ENCODE measurements around the gene ENTPD2.
"Not testable (repeated sequence)": the region's sequence is repeated elsewhere in the genome, so short reads cannot be mapped to it uniquely, and the experiment has no call there.

Gene ENTPD2

GRCh38 chr9:137064027-137064879 lies 10.4 kb upstream of the ENTPD2 start:
- no peak for DNase-seq (ENCODE audit: low read depth)

GRCh38 chr9:137063311-137064026 lies 9.6 kb upstream of the ENTPD2 start:
- DNase-seq (ENCODE audit: low read depth) = no peak

DNA sequence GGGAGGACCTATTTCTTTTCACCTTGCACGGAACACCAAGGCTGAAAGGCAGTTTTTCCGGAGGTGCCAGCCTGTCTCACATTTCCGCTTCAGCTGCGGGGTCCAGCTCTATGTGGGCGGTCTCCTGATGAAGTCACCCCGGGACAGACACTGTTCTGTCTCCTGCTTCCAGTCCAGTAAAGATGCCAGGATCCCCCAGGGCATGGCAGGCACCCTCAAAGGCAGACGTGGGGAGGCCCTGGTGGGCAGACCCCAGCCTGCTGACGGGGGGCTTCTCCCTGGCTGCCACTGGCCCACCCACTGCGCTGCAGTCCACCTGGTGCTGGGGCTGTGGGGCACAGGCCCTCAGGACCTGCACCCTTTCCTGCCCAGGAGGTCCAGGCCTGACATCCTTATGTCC lies 8.9 kb upstream of the ENTPD2 start:
- DNase-seq (ENCODE audit: low read depth) = not testable (repeated sequence)

DNA sequence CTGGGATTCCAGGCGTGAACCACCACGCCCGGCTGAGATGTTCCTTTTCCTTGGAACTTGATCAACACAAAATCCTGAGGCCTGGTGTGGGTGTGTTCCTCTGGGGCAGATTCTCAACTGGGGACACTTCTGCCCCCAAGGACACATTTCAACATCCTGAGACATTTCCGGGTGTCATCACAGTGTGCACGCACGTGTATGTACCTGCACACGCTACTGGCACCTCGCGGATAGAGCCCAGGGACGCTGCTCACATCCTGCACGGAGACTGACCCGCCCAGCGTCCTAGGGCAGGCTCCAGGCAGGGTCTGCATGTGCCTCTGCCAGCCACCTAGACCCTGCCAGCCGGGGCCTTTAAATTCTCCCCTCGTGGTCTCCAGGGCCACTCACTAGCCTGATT lies 8.5 kb upstream of the ENTPD2 start:
- no peak for DNase-seq (ENCODE audit: low read depth)

GRCh38 chr9:137058521-137059234 lies 4.8 kb upstream of the ENTPD2 start:
- no peak for DNase-seq (ENCODE audit: low read depth)

- no peak for DNase-seq (ENCODE audit: low read depth)
Observed at GRCh38 chr9:137057545-137057944, 3.7 kb upstream of the ENTPD2 start.

DNA sequence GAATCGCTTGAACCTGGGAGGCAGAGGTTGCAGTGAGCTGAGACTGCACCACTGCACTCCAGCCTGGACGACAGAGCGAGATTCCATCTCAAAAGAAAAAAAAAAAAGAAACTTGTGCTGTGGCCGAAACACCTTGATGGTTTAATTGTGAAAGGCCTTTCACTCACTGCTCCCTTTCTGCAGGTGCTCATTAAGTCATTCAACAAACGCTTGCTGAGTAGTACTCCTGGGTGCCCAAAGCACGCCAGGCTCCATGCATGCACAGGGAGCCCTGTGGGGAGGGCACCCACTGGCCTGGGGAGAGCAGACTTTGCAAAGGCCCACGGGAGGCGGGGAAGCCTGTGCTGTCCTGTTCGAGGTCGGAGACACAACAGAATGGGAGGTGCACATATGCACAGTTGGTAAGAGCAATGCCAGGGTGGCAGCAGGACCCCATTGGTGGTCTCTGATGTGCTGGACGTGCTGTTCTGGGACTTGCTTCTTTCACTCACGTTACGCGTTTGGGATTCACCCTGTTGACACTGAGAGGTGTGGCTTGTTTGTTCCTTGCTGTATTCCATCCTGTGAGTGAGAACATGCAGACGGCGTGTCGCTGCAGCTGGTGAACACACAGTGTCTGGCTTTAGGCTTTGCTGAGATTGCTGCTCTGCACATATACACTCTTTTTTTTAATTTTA lies 3.0 kb upstream of the ENTPD2 start:
- no peak for DNase-seq (ENCODE audit: low read depth)

DNA sequence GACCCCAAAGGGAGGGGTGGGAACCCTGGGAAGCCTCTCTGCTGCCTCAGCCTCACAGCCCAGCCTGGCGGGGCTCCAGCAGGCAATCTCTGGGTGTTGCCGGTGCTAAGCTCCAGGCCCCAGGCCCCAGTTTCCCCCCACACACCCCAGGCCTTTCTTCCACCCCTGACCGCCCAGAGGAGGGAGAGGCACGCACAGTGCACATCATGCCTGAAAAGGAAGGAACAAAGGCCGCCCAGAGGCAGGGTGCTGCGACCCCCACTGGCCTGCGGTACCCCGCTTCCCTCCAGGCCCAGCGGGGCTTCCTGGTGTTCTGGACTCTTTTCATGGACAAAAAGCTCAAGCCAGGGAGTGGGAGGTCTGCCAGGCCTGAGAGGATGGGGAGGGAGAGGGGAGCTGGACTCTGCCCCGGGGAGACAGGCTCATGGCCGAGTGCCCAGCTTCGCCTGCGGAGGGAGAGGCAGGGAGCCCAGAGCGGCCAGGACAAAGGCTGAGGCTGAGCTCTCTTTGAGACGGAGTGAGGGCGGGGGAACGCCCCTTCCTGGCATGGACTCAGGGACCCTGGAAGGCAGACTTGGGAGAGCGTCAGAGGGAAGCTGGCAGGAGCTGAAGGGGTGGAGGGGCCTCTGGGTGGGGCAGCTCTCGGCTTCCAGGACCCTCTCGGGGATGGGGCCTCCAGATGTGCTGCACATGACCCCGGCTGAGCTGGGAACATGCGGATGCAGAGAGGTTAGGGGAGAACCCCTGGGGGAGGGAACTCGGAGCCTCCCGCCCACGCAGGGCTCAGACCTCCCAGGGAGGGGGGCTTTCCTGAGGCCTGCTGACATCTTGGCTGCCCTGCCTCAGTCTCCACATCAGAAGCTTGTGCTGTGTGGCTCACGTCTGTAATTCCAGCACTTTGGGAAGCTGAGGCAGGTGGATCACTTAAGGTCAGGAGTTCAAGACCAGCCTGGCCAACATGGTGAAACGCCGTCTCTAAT lies 1.8 kb upstream of the ENTPD2 start:
- peak; percentile 52 for DNase-seq (ENCODE audit: low read depth)

- no peak for DNase-seq (ENCODE audit: low read depth)
Observed at GRCh38 chr9:137054932-137055384, 1.1 kb upstream of the ENTPD2 start.

- no peak for DNase-seq (ENCODE audit: low read depth)
Observed at GRCh38 chr9:137052998-137053943, 590 bp downstream of the ENTPD2 start.

- no peak for DNase-seq (ENCODE audit: low read depth)
Observed at GRCh38 chr9:137052293-137052692, 1.6 kb downstream of the ENTPD2 start.

DNA sequence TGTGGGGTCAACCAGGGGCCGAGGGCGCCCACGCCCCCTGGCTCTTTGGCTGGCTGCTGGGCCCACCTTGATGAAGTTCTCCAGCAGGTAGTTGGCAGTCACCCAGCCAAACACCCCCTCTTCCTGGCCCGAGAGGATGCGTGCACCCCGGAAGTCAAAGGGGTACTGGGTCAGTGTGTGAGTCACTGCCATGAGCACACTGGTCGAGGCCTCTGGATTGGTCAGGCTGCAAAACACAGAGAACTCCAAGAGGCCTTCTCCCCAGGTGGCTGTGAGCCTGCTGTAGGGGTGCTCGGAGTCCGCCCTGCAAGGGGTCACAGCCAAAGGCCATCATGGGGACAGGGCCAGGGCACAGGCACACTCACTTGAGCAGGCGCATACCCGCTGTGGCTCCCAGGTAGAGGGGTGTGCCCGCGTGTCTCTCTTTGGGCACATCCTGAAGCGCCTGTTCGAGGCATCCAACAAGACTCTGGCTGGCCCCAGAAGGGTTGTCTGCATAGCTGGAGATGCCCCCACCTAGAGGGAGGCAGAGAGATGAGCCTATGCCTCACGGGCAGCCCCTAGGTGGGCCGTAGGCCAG lies 2.6 kb downstream of the ENTPD2 start:
- DNase-seq (ENCODE audit: low read depth) = no peak

GRCh38 chr9:137050570-137050969 lies 3.3 kb downstream of the ENTPD2 start:
- DNase-seq (ENCODE audit: low read depth) = no peak

- DNase-seq (ENCODE audit: low read depth) = peak; percentile 26
Observed at GRCh38 chr9:137049544-137050449, 4.1 kb downstream of the ENTPD2 start.

GRCh38 chr9:137048655-137049543 lies 5.0 kb downstream of the ENTPD2 start:
- DNase-seq (ENCODE audit: low read depth) = no peak

- peak; percentile 56 for DNase-seq (ENCODE audit: low read depth)
Observed at GRCh38 chr9:137046088-137046787, 7.6 kb downstream of the ENTPD2 start, which contains the start of gene NPDC1. Gene NPDC1, minus strand, starts transcription at chr9:137046177. Its CDS starts 188 bp downstream, at chr9:137045989.

All from amniotic epithelial cell (primary cell).